ENCODE measurements around the gene MYO15A.

Gene MYO15A

GRCh38 chr17:18089613-18090012 is 18.9 kb upstream of the MYO15A start:
- Histone ChIP-seq H2AFZ (no peak overlapping the region), H3K36me3 (ENCODE audit: control insufficient read depth, insufficient read depth, low read length) (no peaks in the 10 kb centered on the region), H3K79me2 (peaks cover 4% of the 10 kb centered on the region), H3K4me3 (ENCODE audit: low read depth, low read length) (no peak overlapping the region), H3K4me1 (peaks cover 6% of the 10 kb centered on the region), H3K27me3 (ENCODE audit: control insufficient read depth, insufficient read depth, low read length) (no peaks in the 10 kb centered on the region), H3K4me2 (ENCODE audit: low read length) (no peak overlapping the region), H3K9me3 (ENCODE audit: control insufficient read depth, low read length) (no peaks in the 10 kb centered on the region), H3K27ac (no peak overlapping the region), H3K9ac (no peak overlapping the region)
- TF ChIP-seq CTCF (IDR thresholded peaks at IDR 0.05) = no peak

GRCh38 chr17:18093616-18094408 is 14.7 kb upstream of the MYO15A start:
- H3K27ac ChIP-seq = no peak overlapping the region

GRCh38 chr17:18094409-18094807 is 14.1 kb upstream of the MYO15A start:
- H3K27ac ChIP-seq = no peak overlapping the region
- TF ChIP-seq CTCF (IDR thresholded peaks at IDR 0.05) = no peak
- H3K4me3 ChIP-seq (ENCODE audit: low read depth, low read length) = no peak overlapping the region
- no peaks in the 10 kb centered on the region for H3K9me3 ChIP-seq (ENCODE audit: control insufficient read depth, low read length)
- H3K9ac ChIP-seq = no peak overlapping the region
- H3K79me2 ChIP-seq = no peaks in the 10 kb centered on the region
- no peaks in the 10 kb centered on the region for H3K4me1 ChIP-seq
- H3K4me2 ChIP-seq (ENCODE audit: low read length) = no peak overlapping the region
- H3K27me3 ChIP-seq (ENCODE audit: control insufficient read depth, insufficient read depth, low read length) = no peaks in the 10 kb centered on the region
- no peaks in the 10 kb centered on the region for H3K36me3 ChIP-seq (ENCODE audit: control insufficient read depth, insufficient read depth, low read length)
- H2AFZ ChIP-seq = no peak overlapping the region

More at GRCh38 chr17:18093616-18094408, 14.7 kb upstream of the MYO15A start:
- H3K9ac ChIP-seq = no peak overlapping the region
- H3K4me2 ChIP-seq (ENCODE audit: low read length) = no peak overlapping the region
- H3K27me3 ChIP-seq (ENCODE audit: control insufficient read depth, insufficient read depth, low read length) = no peaks in the 10 kb centered on the region
- no peaks in the 10 kb centered on the region for H3K36me3 ChIP-seq (ENCODE audit: control insufficient read depth, insufficient read depth, low read length)
- no peaks in the 10 kb centered on the region for H3K4me1 ChIP-seq
- H2AFZ ChIP-seq = no peak overlapping the region
- no peaks in the 10 kb centered on the region for H3K9me3 ChIP-seq (ENCODE audit: control insufficient read depth, low read length)
- H3K79me2 ChIP-seq = no peaks in the 10 kb centered on the region
- H3K4me3 ChIP-seq (ENCODE audit: low read depth, low read length) = no peak overlapping the region
- TF ChIP-seq CTCF (IDR thresholded peaks at IDR 0.05) = no peak

- Histone ChIP-seq H2AFZ (no peak overlapping the region), H3K27me3 (ENCODE audit: control insufficient read depth, insufficient read depth, low read length) (no peaks in the 10 kb centered on the region), H3K27ac (no peak overlapping the region), H3K4me3 (ENCODE audit: low read depth, low read length) (no peak overlapping the region), H3K4me1 (no peaks in the 10 kb centered on the region), H3K36me3 (ENCODE audit: control insufficient read depth, insufficient read depth, low read length) (no peaks in the 10 kb centered on the region), H3K79me2 (no peaks in the 10 kb centered on the region), H3K9me3 (ENCODE audit: control insufficient read depth, low read length) (no peaks in the 10 kb centered on the region), H3K9ac (no peak overlapping the region), H3K4me2 (ENCODE audit: low read length) (no peak overlapping the region)
- TF ChIP-seq CTCF (IDR thresholded peaks at IDR 0.05) = no peak
These were observed 9.0 kb upstream of the MYO15A start for GRCh38 chr17:18099516-18099915.

- no peak overlapping the region for H3K9ac ChIP-seq
- H3K9me3 ChIP-seq (ENCODE audit: control insufficient read depth, low read length) = no peaks in the 10 kb centered on the region
- no peaks in the 10 kb centered on the region for H3K36me3 ChIP-seq (ENCODE audit: control insufficient read depth, insufficient read depth, low read length)
- H3K4me1 ChIP-seq = no peaks in the 10 kb centered on the region
- TF ChIP-seq CTCF (IDR thresholded peaks at IDR 0.05) = no peak
- H3K4me3 ChIP-seq (ENCODE audit: low read depth, low read length) = no peak overlapping the region
- no peaks in the 10 kb centered on the region for H3K27me3 ChIP-seq (ENCODE audit: control insufficient read depth, insufficient read depth, low read length)
- H3K4me2 ChIP-seq (ENCODE audit: low read length) = no peak overlapping the region
- no peaks in the 10 kb centered on the region for H3K79me2 ChIP-seq
- no peak overlapping the region for H3K27ac ChIP-seq
- H2AFZ ChIP-seq = no peak overlapping the region
These were observed 7.9 kb upstream of the MYO15A start for GRCh38 chr17:18100616-18101015.
